Ovary (tissue), 3 donors: Measurements from ENCODE around the gene OR2T29.
"Not testable (repeated sequence)": the region's sequence is repeated elsewhere in the genome, so short reads cannot be mapped to it uniquely, and the experiment has no call there.

ENCODE experiments used
- EP300 ChIP-seq: sonication (generic); formaldehyde crosslinking; IDR thresholded peaks from one replicate; pipeline ENCODE4 v1.6.1; 2017; ENCODE audit warnings: antibody characterized with exemption
- POLR2A ChIP-seq: fragments of 450-650 bp; IDR thresholded peaks from one replicate; pipeline ENCODE4 v1.6.1; 2017; ENCODE audit warnings: antibody characterized with exemption, mild to moderate bottlenecking, moderate library complexity
- TF ChIP-seq, protein P1 (sequence below), 3 donors: fragments of 450-650 bp in 2 of 3; fragments of 200-600 bp in 1 of 3; IDR thresholded peaks; one replicate each; pipeline versions ENCODE4 v1.5.1 to v1.8.0; 2016 to 2022; ENCODE audit warnings: antibody characterized with exemption in 3 of 3, mild to moderate bottlenecking in 1 of 3
- donor health status: DM: no; HTN: no; CAD: no.

DNA sequence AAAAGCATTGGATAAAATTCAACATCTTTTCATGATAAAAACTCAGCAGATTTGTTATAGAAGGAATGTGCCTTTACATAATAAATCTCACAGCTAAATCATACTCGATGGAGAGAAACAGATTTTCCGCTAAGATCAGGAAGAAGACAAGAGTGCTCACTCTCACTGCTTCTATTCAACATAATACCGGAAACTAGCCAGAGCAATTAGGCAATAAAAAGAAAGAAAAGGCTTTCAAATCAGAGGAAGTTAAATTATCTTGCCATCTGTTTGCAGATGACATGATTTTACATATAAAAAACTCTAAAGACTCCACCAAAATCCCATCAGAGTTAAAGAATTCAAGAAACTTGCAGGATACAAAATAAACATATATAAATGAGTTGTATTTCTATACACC lies 8.2 kb upstream of the OR2T29 start:
- TF ChIP-seq, protein P1, sequence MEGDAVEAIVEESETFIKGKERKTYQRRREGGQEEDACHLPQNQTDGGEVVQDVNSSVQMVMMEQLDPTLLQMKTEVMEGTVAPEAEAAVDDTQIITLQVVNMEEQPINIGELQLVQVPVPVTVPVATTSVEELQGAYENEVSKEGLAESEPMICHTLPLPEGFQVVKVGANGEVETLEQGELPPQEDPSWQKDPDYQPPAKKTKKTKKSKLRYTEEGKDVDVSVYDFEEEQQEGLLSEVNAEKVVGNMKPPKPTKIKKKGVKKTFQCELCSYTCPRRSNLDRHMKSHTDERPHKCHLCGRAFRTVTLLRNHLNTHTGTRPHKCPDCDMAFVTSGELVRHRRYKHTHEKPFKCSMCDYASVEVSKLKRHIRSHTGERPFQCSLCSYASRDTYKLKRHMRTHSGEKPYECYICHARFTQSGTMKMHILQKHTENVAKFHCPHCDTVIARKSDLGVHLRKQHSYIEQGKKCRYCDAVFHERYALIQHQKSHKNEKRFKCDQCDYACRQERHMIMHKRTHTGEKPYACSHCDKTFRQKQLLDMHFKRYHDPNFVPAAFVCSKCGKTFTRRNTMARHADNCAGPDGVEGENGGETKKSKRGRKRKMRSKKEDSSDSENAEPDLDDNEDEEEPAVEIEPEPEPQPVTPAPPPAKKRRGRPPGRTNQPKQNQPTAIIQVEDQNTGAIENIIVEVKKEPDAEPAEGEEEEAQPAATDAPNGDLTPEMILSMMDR (IDR thresholded peaks at IDR 0.05), result not testable (repeated sequence)
- TF ChIP-seq POLR2A, EP300: not testable (repeated sequence)
